GM19025 (cell line): ENCODE measurements around the gene SLC25A29.
"Not testable (repeated sequence)": the region's sequence is repeated elsewhere in the genome, so short reads cannot be mapped to it uniquely, and the experiment has no call there.

Experiments used
- ATAC-seq: cut with Tn5 transposase; IDR thresholded peaks from one replicate; pipeline ENCODE4 v1.9.1; 2021; ENCODE audit warnings: mild to moderate bottlenecking, low read depth, moderate library complexity; ENCODE audit not compliant: unreplicated experiment

Gene SLC25A29

DNA sequence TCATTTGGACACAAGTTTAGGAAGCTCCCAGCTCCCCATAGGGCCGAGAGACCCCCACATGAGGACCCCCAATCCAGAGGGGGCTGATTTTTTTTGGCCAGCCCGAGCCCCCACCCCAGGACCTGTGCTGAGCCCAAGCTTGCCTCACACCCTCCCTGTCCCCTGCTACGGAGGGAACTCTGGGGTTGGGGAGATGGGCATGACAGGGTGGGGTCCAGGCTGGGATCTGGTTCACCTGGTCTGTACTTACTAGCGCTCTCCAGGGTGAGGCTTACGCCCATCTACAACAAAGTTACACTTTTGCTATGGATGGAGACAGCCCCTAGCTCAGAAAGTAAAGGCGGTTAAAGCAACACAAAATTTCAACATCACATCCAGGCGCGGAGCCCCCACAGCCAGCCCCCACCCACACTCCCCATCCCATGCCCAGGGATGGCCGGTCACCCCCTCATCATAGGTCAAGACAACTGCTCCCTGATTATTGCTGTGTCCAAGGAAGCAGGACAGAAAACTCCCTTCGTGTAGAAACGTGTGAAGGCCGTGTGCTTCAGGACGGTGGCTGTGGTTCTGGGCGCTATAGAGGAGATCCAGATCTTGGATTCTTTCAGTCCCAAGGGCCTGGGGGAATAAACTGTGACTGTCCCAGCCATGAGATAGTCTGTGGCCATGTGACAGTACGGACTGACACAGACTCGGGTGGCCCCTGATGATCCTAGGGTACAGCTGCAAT is 10.7 kb downstream of the SLC25A29 start:
- no peak for ATAC-seq

DNA sequence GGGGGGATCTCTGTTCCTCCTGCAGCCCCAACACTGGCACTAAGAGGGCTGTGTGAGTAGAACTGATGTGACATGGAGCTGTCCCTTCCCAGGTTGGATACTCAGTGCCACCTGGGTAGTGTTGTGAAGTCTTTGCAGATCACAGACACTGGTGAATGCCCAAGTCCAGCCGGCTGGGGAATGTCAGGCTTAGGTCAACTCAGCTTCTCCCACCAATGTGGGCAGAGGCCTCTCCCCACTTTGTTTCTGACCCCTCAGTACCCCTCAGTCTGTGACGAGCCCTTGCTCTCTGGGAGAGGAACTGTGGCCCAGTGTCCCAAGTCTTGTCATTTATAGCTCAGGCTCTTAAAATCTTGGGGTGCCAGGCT is 11.3 kb downstream of the SLC25A29 start:
- no peak for ATAC-seq

DNA sequence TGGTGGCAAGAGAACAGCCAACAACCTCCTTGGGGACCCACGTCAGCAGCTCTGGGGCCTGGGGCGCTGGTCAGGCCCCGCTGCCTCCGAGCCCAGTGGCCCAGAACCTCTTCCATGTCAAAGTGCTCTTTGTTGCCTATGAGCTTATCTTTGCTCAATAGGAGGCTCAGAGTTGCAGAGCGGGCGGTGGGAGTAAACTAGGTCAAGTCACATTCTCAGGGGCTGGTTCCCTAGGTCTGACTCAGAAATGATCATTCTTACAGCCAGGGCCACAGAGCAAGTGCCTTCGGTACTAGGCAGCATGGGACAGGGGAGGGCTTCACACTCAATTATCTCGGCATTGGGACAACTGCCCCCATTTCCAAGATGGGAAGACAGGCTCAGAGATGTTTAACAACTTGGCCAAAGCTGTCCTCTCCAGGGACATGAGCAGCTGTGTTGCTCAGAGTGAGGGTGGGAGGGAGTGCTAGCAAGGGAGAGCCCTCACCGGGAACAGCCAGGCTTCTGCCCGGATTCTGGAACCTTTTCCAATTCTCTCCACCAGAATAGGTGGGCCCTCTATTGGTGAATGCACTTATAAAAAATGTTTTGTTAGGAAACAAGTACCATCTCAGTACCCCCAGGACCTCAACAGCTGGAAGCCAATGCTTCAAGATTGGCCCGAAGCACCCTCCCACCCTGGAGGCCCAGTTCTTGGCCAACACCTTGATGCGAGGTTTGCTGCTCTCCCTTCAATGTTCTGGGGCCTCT is 11.9 kb downstream of the SLC25A29 start:
- ATAC-seq: no peak

GRCh38 chr14:100293497-100294212 is 12.6 kb downstream of the SLC25A29 start:
- ATAC-seq: no peak

- ATAC-seq: no peak
These were observed 13.3 kb downstream of the SLC25A29 start for GRCh38 chr14:100292776-100293461.

DNA sequence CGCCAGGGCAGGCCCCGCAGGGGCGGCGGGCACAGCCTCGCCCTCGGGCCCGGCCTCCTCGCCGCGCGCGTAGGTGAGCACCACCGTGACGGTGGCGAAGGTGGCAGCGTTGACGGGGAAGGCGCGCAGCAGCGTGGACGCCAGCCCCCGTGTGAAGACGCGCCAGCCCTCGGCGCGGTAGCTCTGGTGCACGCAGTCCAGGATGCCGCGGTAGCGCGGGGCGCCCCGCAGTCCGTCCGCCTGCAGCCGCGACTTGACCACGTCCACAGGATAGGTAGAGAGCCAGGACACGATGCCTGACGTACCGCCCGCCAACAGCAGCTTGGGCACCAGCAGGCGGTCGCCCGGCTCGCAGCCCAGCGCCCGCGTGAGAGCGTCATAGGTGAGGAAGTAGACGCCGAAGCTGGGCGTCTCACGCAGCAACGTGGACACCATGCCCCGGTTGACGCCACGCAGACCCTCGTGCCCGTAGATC is 13.9 kb downstream of the SLC25A29 start:
- no peak for ATAC-seq

- no peak for ATAC-seq
These were observed 14.8 kb downstream of the SLC25A29 start for GRCh38 chr14:100291305-100292075.

DNA sequence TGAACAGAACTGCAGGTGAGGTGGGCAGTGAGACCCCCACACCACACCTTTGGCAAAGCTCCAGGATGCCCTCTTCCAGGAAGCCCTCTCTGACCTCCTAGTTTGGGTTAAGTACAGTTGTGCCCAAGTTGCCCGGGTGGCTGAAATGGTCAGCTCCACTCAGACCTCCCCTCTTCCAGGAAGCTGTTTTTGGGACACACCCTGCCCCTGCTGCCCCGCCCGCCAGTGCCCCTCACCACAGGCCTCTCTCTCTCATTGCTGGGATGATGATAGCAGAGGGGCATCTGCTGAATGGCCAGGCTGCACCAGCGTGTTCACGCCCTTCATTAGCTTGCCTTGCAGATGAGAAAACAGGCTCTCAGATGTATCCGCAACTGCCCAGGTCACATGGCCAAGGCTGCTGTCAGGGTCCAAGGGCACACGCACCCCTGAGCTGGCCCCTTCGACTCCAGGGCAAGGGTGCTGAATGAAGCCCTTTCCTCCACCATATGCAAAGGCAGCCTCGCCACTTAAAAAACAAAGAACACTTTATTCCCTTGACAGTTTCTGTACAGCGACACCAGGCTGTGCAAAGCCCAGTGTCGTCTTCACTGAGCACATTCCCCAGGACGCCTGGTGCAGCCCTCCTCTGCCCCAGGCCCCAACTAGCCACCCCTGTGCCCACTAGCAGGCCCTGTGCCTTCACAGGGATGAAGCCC is 15.5 kb downstream of the SLC25A29 start:
- no peak for ATAC-seq

GRCh38 chr14:100289916-100290606 is 16.2 kb downstream of the SLC25A29 start:
- ATAC-seq: no peak

DNA sequence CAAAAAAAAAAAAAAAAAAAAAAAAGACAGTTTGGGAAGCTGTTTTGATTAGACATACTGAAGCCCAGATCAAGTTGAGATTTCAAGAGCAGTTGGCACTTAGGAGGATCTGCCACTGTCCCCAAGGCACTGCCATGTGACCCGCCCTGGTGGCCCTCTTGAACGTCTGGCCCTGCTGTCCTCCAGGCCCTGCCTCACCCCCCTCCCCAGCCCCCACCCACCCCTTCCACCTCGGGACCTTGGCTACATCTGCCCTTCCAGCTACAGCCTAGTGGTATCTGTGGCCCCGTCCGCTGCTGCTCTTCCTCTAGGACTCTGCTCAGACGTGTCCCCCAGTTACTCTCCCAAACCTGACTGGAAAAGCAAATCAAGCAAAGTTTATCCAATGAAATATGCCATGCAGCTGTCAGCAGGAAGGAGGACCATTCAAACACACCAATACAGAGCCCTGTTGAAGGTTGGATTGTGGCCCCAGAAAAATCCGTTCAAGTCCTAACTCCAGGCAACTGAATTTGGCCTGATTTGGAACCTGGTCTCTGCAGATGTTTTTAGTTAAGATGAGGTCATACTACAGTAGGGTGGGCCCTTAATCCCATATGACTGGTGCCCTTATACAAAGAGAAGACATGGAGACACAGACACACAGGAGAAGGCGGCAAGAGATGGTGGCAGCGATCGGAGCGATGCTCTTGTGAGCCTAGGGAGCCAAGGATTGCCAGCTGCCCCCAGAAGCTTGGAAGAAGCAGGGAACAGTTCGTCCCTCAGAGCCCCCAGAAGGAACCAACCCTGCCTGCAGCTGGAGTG is 17.7 kb downstream of the SLC25A29 start:
- no peak for ATAC-seq

DNA sequence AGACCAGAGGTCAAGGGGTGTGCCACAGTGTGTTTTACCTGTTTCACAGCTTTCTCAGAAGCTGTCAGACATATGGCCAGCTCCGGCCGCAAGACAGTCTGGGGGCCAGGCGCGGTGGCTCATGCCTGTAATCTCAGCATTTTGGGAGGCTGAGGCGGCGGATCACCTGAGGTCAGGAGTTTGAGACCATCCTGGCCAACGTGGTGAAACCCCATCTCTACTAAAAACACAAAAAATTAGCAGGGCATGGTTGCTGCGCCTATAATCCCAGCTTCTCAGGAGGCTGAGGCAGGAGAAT is 18.3 kb downstream of the SLC25A29 start:
- not testable (repeated sequence) for ATAC-seq

GRCh38 chr14:100287202-100287997 is 18.8 kb downstream of the SLC25A29 start:
- no peak for ATAC-seq

GRCh38 chr14:100286484-100287191 is 19.6 kb downstream of the SLC25A29 start:
- ATAC-seq: no peak

DNA sequence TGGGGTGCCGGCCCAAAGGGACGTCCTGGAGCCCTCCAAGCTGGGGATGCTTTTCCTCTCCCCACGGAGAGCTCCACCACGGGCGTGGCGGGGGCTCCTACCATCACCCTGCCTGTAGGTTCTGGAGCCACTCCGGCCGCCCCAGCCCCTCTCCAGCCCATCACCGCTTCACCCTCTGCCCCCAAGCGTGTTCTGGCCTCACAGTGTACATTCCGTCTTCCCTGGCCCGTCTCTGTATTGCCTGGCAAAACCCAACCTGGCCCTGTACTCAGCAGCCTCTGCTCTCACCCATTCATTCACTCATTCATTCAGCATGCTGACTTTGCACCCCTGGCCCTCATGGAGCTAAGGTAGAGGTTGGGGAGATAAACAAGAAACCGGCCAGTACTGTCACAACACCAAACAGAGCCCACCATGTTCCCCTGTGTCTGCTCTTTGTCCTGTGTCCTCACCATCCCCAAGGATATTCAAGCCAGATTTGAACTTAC is 20.3 kb downstream of the SLC25A29 start:
- ATAC-seq: no peak

- ATAC-seq: peak; percentile 90
These were observed 21.0 kb downstream of the SLC25A29 start for GRCh38 chr14:100285021-100285912.
